HG03025 (cell line): ENCODE data around the gene SAP30.

Experiments
- ATAC-seq: cut with Tn5 transposase; IDR thresholded peaks from one replicate; pipeline ENCODE4 v1.9.1; 2021; ENCODE audit warnings: mild to moderate bottlenecking, moderate library complexity; ENCODE audit not compliant: unreplicated experiment, low FRiP score

Gene SAP30

GRCh38 chr4:173365359-173365996 lies 5.3 kb upstream of the SAP30 start:
- no peak for ATAC-seq

GRCh38 chr4:173367285-173367684 lies 3.5 kb upstream of the SAP30 start:
- no peak for ATAC-seq

GRCh38 chr4:173367946-173368345 lies 2.8 kb upstream of the SAP30 start:
- no peak for ATAC-seq

GRCh38 chr4:173370130-173370476 lies 651 bp upstream of the SAP30 start:
- ATAC-seq: peak; percentile 3

GRCh38 chr4:173371292-173372192 lies 788 bp downstream of the SAP30 start:
- peak; percentile 22 for ATAC-seq

GRCh38 chr4:173374588-173374987 lies 3.8 kb downstream of the SAP30 start:
- ATAC-seq: no peak

GRCh38 chr4:173379929-173380328 lies 9.2 kb downstream of the SAP30 start:
- ATAC-seq: no peak

- peak; percentile 59 for ATAC-seq
These were observed 10.2 kb downstream of the SAP30 start for GRCh38 chr4:173380987-173381386.

GRCh38 chr4:173381610-173382009 lies 10.9 kb downstream of the SAP30 start:
- ATAC-seq: no peak

GRCh38 chr4:173382349-173382748 lies 11.6 kb downstream of the SAP30 start:
- no peak for ATAC-seq

GRCh38 chr4:173386751-173387150 lies 16.0 kb downstream of the SAP30 start:
- ATAC-seq: no peak

- no peak for ATAC-seq
These were observed 20.9 kb downstream of the SAP30 start for GRCh38 chr4:173391701-173392100.

GRCh38 chr4:173397604-173398003 lies 26.9 kb downstream of the SAP30 start:
- no peak for ATAC-seq

GRCh38 chr4:173398220-173398619 lies 27.5 kb downstream of the SAP30 start:
- no peak for ATAC-seq

- no peak for ATAC-seq
These were observed 28.1 kb downstream of the SAP30 start, which contains the start of gene SCRG1 for GRCh38 chr4:173398779-173399415. Gene SCRG1 (minus strand): TSS chr4:173399116. CDS start chr4:173391414, 7,702 bp downstream.

GRCh38 chr4:173401063-173401462 lies 30.3 kb downstream of the SAP30 start:
- ATAC-seq: no peak

- ATAC-seq: no peak
These were observed 32.3 kb downstream of the SAP30 start for GRCh38 chr4:173403051-173403450.

GRCh38 chr4:173404296-173404865 lies 33.6 kb downstream of the SAP30 start:
- ATAC-seq: no peak

- peak; percentile 69 for ATAC-seq
These were observed 35.3 kb downstream of the SAP30 start for GRCh38 chr4:173405840-173406606.

GRCh38 chr4:173410079-173410478 lies 39.3 kb downstream of the SAP30 start:
- no peak for ATAC-seq
